Neural crest cell (in vitro differentiated cells): ENCODE data around the gene PDLIM4. TPM values are rescaled to one million over a fixed set of nuclear protein-coding genes. Genes with fewer than 3 reads are reported as not detected.

ENCODE experiments used
- DNase-seq: peaks from one replicate; pipeline ENCODE4 v3.0.0; 2021; ENCODE audit warnings: low read depth, mixed read lengths, low spot score
- H3K27ac Mint-ChIP-seq: one replicate; pipeline ENCODE4 v1.8.0; 2021; ENCODE audit warnings: mild to moderate bottlenecking, mixed read lengths; ENCODE audit not compliant: unreplicated experiment
- H3K27me3 Mint-ChIP-seq: 2 replicates; pipeline ENCODE4 v1.8.0; 2021; ENCODE audit warnings: low read depth, mild to moderate bottlenecking, mixed read lengths
- H3K36me3 Mint-ChIP-seq: 2 replicates; pipeline ENCODE4 v1.8.0; 2021; ENCODE audit warnings: low read depth, mild to moderate bottlenecking, mixed read lengths
- H3K4me1 Mint-ChIP-seq: 2 replicates; pipeline ENCODE4 v1.8.0; 2021; ENCODE audit warnings: mixed read lengths
- H3K4me3 Mint-ChIP-seq: one replicate; pipeline ENCODE4 v1.8.0; 2021; ENCODE audit warnings: mild to moderate bottlenecking, mixed read lengths
- H3K9me3 Mint-ChIP-seq: 2 replicates; pipeline ENCODE4 v1.8.0; 2021; ENCODE audit warnings: mixed read lengths
- total RNA-seq: library from RNA; stranded (reverse); gene quantifications from 2 replicates; pipeline ENCODE4 v1.2.1, GENCODE V29; 2021
- TF ChIP-seq, protein P1 (sequence below): fragments of 200-600 bp; sonication (generic); conservative IDR thresholded peaks from 2 replicates; pipeline ENCODE4 v1.5.0; 2021; ENCODE audit warnings: antibody characterized with exemption, mild to moderate bottlenecking

The PDLIM4 gene
- total RNA-seq, 1 donor from 2014 or later = 38.0 TPM

DNA sequence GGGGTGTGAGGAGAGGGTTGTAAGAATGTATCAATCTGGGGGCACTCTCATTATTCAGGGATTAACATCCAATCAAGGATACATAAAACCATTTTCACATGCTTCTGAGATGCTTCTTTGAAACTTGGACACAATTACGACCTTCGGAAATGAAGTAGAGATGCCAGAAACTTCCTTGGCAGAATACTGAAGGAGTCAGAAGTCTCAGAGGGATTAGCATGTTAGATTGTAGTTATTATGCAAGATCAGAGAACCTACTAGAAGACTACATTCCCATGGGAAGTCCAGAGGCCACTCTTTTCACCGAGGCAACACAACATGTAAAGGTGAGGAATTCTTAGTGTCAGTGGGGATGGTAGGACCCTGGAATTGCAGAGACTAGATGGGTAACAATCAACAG lies 31.6 kb downstream of the PDLIM4 start:
- DNase-seq = no peak
- Mint-ChIP-seq H3K36me3 (no peaks in the 10 kb centered on the region), H3K27ac (no peak overlapping the region), H3K4me1 (peaks cover 13% of the 10 kb centered on the region), H3K9me3 (no peaks in the 10 kb centered on the region), H3K27me3 (no peaks in the 10 kb centered on the region), H3K4me3 (no peak overlapping the region)
- TF ChIP-seq, protein P1, sequence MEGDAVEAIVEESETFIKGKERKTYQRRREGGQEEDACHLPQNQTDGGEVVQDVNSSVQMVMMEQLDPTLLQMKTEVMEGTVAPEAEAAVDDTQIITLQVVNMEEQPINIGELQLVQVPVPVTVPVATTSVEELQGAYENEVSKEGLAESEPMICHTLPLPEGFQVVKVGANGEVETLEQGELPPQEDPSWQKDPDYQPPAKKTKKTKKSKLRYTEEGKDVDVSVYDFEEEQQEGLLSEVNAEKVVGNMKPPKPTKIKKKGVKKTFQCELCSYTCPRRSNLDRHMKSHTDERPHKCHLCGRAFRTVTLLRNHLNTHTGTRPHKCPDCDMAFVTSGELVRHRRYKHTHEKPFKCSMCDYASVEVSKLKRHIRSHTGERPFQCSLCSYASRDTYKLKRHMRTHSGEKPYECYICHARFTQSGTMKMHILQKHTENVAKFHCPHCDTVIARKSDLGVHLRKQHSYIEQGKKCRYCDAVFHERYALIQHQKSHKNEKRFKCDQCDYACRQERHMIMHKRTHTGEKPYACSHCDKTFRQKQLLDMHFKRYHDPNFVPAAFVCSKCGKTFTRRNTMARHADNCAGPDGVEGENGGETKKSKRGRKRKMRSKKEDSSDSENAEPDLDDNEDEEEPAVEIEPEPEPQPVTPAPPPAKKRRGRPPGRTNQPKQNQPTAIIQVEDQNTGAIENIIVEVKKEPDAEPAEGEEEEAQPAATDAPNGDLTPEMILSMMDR = no peak

DNA sequence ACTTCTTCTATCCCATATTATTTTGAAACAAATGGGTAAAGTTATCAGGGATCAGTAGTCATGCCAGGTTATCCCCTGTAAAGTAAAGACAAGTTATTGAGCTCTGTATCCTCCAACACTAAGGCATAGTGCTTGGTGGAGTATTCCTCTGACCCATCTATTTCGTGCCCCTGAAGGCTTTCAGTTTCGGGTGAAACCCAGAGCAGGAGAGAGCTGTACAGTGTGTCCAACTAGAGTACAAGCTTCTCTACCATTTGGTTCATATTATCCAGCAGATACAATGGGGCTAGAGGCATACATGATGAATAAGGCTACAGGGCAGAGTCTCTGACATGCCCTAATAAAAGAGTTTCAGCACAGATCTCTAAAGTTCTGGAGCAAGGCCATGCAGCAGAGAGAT lies 33.5 kb downstream of the PDLIM4 start:
- peak overlapping the region; percentile 6 for H3K4me3 Mint-ChIP-seq
- peaks cover 18% of the 10 kb centered on the region for H3K27me3 Mint-ChIP-seq
- TF ChIP-seq, protein P1 = no peak
- H3K9me3 Mint-ChIP-seq = no peaks in the 10 kb centered on the region
- H3K27ac Mint-ChIP-seq = no peak overlapping the region
- H3K4me1 Mint-ChIP-seq = peaks cover 17% of the 10 kb centered on the region
- H3K36me3 Mint-ChIP-seq = no peaks in the 10 kb centered on the region
- DNase-seq = no peak

DNA sequence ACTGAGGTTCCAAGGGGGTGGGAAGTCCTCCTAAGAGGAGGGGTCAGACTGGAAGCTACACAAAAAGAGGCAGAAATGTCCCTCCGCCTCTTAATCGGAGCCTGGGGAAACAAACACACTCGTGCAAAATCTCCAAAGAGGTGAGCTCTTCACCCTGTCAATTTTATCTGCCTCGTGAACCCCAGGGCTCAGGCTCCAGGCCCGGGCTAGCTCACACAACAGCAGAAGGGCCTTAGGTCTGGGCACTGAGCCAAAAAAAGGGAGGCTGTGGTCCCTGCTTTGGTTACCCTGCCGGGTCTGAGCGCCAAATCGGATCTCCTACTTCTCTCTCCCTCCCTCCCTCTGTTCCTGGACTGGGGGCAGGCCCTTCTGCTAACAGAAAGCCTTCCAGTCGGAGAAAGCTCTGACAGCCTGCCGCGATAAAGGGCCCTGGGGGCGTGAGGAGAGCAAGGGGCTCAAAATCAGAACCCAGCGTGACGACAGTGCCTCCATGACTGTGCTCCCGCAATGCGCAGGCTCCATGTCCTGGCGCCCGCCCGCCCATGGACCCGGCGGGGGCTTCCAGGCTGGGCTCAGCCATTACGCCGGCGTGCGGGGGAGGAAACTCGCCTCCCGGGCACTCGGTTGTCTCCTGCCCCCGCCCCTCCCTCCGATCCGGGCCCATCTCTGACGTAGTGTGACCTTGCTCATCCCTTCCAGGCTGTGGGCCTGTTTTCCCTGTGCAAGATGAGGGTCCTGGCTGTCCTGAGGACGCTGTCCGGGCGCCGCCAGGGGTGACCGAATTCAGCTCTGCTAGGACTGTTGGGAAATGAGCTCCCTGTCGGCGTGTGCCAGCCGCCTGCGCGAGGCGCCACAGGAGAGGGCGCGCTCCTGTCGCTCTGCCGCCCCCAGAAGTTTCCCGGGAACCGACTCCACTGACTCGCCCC lies 35.8 kb downstream of the PDLIM4 start:
- H3K4me1 Mint-ChIP-seq = peaks cover 17% of the 10 kb centered on the region
- peak; percentile 72 for DNase-seq
- peak overlapping the region; percentile 99 for H3K27ac Mint-ChIP-seq
- TF ChIP-seq, protein P1 = peak; percentile 43
- no peaks in the 10 kb centered on the region for H3K36me3 Mint-ChIP-seq
- H3K9me3 Mint-ChIP-seq = no peaks in the 10 kb centered on the region
- peak overlapping the region; percentile 91 for H3K4me3 Mint-ChIP-seq
- peaks cover 26% of the 10 kb centered on the region for H3K27me3 Mint-ChIP-seq

DNA sequence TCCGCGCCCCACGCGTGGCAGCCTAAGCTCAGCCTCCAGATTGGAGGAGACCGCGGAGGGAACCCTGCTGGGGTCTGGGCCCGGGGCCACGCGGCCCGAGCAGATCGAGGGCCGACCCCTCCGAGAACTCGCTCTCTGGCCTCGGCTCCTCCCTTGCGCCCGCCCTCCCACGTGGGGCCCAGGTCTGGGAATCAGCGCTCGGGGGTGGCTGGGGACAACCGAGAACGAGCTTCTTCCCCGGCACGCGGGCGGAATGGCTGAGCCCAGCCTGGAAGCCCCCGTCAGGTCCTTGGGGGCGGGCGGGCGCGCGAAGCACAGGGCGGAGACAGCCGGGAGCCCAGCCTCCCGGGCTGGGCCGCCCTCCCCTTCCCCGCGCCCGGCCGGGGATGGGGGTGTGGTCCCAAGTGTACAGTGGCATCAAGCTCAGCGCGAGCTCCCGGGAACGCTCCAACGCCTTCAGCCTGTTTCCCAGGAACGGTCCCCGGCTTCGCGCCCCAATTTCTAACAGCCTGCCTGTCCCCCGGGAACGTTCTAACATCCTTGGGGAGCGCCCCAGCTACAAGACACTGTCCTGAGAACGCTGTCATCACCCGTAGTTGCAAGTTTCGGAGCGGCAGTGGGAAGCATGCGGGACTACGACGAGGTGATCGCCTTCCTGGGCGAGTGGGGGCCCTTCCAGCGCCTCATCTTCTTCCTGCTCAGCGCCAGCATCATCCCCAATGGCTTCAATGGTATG lies 36.7 kb downstream of the PDLIM4 start, which contains the start of gene SLC22A4:
TSS of gene SLC22A4 (plus strand) at position 403 of the 736 bp plus-strand sequence. CDS start at position 626, 223 bp downstream.
- H3K4me1 Mint-ChIP-seq = peaks cover 17% of the 10 kb centered on the region
- no peaks in the 10 kb centered on the region for H3K9me3 Mint-ChIP-seq
- peak; percentile 89 for DNase-seq
- H3K4me3 Mint-ChIP-seq = peak within 1 kb of the TSS; percentile 91
- H3K36me3 Mint-ChIP-seq = no peaks in the 10 kb centered on the region
- peak within 1 kb of the TSS; percentile 99 for H3K27ac Mint-ChIP-seq
- peaks cover 26% of the 10 kb centered on the region for H3K27me3 Mint-ChIP-seq
- TF ChIP-seq, protein P1 = peak; percentile 4

DNA sequence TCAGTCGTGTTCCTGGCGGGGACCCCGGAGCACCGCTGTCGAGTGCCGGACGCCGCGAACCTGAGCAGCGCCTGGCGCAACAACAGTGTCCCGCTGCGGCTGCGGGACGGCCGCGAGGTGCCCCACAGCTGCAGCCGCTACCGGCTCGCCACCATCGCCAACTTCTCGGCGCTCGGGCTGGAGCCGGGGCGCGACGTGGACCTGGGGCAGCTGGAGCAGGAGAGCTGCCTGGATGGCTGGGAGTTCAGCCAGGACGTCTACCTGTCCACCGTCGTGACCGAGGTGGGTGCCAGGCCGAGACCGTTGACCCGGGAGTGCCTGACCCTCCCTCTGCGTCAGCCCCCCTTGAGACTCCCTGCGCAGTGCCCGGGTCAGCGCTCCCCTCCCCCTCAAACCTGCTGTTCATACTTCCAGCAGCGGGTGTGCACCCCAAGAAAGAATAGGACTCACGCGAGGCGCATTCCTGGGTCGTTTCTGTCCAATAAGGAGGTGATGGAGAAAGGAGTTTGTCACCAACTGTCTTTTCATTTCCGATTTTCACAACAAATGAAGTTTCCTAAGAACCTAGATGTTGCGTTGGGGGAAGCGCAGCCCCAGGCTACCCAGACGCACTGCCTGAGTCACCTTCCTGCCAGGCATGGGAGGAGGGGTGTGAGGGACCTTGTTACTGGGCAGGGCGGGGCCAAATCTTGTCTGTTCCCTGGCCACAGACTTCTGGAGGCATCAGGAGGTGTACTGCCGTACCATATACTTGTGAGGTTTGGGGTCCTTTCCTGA lies 37.4 kb downstream of the PDLIM4 start:
- Mint-ChIP-seq H3K27ac (peak overlapping the region; percentile 84), H3K27me3 (peaks cover 26% of the 10 kb centered on the region), H3K9me3 (no peaks in the 10 kb centered on the region), H3K36me3 (no peaks in the 10 kb centered on the region), H3K4me3 (peak overlapping the region; percentile 91), H3K4me1 (peaks cover 17% of the 10 kb centered on the region)
- DNase-seq = no peak
- TF ChIP-seq, protein P1 = no peak
